Glutamatergic neuron (in vitro differentiated cells): ENCODE measurements around the gene CEP128. TPM values are rescaled to one million over a fixed set of nuclear protein-coding genes. Genes with fewer than 3 reads are reported as not detected.

Source experiments
- DNase-seq: peaks from one replicate; pipeline ENCODE4 v3.0.0; 2022
- H3K27ac Mint-ChIP-seq: one replicate; pipeline ENCODE4 v1.8.0; 2020; ENCODE audit warnings: mild to moderate bottlenecking, mixed read lengths, inconsistent platforms; ENCODE audit not compliant: unreplicated experiment
- H3K27me3 Mint-ChIP-seq: one replicate; pipeline ENCODE4 v1.8.0; 2020; ENCODE audit warnings: mild to moderate bottlenecking, moderate library complexity, mixed read lengths, inconsistent platforms; ENCODE audit not compliant: unreplicated experiment
- H3K36me3 Mint-ChIP-seq: one replicate; pipeline ENCODE4 v1.8.0; 2020; ENCODE audit warnings: mild to moderate bottlenecking, mixed read lengths, inconsistent platforms; ENCODE audit not compliant: unreplicated experiment
- H3K4me1 Mint-ChIP-seq: one replicate; pipeline ENCODE4 v1.8.0; 2020; ENCODE audit warnings: mild to moderate bottlenecking, low read depth, mixed read lengths, inconsistent platforms; ENCODE audit not compliant: unreplicated experiment
- H3K4me3 Mint-ChIP-seq: one replicate; pipeline ENCODE4 v1.8.0; 2020; ENCODE audit warnings: mild to moderate bottlenecking, mixed read lengths, inconsistent platforms; ENCODE audit not compliant: unreplicated experiment
- H3K9me3 Mint-ChIP-seq: one replicate; pipeline ENCODE4 v1.8.0; 2020; ENCODE audit warnings: mild to moderate bottlenecking, moderate library complexity, mixed read lengths, inconsistent platforms; ENCODE audit not compliant: unreplicated experiment
- CTCF ChIP-seq: fragments of 200-600 bp; sonication (generic); IDR thresholded peaks from one replicate; pipeline ENCODE4 v1.5.0; 2021; ENCODE audit not compliant: partially characterized antibody, unreplicated experiment
- total RNA-seq: library from RNA; stranded (reverse); fragmentation: NEBNext Ultra II Directional; extraction: Animal tissue kit (Norgen Biotek cat#: 25700); gene quantifications from one replicate; pipeline ENCODE4 v1.2.1, GENCODE V29; 2021; ENCODE audit not compliant: unreplicated experiment

The CEP128 gene
- total RNA-seq, 1 donor from 2014 or later, result 38.5 TPM

DNA sequence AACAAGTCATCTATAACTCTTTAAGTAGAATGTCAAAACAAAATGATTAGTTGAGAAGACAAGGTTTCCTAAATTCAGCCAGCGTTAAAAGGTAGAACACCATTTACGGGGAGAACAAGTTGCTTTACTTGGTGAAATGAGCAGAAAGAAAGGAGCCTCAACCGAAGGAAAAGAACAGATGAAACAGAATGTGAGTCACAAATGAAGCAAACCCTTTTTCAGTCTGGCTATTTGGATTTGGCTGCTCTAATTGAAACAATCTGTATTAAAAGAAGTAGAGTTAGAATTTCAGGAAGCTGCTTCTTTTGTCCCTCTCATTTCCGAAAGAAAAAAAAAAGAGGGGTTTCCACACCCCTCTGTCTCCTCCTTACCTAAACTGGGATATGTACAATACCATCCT lies 34.6 kb downstream of the CEP128 start:
- Mint-ChIP-seq H3K27ac (no peak overlapping the region), H3K27me3 (no peaks in the 10 kb centered on the region), H3K4me3 (no peak overlapping the region), H3K4me1 (peaks cover 5% of the 10 kb centered on the region), H3K36me3 (no peaks in the 10 kb centered on the region), H3K9me3 (no peaks in the 10 kb centered on the region)
- no peak for DNase-seq
- no peak for TF ChIP-seq CTCF

DNA sequence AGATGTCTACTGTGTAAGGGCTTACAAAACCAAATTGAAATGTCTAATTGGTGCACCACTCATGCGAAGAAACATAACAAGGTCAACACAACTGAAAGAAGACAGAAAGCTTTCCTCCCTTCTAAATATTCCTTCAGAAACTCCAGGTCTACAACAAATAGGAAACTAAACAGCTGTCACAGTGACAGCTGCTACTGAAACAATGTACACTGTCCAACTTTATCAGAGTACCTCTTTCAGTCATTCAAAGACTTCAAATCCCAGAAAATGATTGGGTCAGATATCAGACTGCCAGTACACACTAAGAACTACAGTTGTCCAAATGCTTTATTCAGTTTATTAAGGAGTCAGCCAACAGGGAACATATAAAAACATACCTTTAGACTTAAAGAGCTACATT lies 35.2 kb downstream of the CEP128 start:
- Mint-ChIP-seq H3K9me3 (no peaks in the 10 kb centered on the region), H3K27ac (no peak overlapping the region)

GRCh38 chr14:80902608-80903007 lies 38.9 kb downstream of the CEP128 start:
- H3K4me1 Mint-ChIP-seq, result peaks cover 5% of the 10 kb centered on the region
- H3K27ac Mint-ChIP-seq, result no peak overlapping the region
- no peaks in the 10 kb centered on the region for H3K9me3 Mint-ChIP-seq
- H3K27me3 Mint-ChIP-seq, result no peaks in the 10 kb centered on the region
- no peak for DNase-seq
- H3K36me3 Mint-ChIP-seq, result no peaks in the 10 kb centered on the region
- TF ChIP-seq CTCF, result no peak
- H3K4me3 Mint-ChIP-seq, result no peak overlapping the region

More for the DNA sequence above, 35.2 kb downstream of the CEP128 start:
- no peak for TF ChIP-seq CTCF
- no peaks in the 10 kb centered on the region for H3K36me3 Mint-ChIP-seq
- H3K4me3 Mint-ChIP-seq, result no peak overlapping the region
- H3K27me3 Mint-ChIP-seq, result no peaks in the 10 kb centered on the region
- no peak for DNase-seq
- peaks cover 5% of the 10 kb centered on the region for H3K4me1 Mint-ChIP-seq

DNA sequence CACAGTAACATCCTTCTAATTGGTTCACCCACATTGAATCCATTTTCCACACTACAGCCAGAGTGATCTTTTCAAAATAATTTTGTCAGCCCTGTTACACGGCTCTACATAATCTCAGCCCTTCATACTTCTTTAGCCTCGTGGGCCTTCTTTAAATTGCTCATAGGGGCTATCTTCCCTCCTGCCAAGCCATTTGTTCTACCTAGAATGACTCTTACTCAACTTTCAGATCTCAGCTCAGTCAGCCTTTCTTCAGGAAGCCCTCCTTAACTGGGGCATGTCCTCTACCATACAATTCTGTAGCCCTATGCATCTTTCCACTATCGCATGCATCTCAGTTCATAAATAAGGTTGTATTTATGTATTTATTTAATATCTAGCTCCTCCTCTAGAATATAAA lies 39.7 kb downstream of the CEP128 start:
- no peak overlapping the region for H3K27ac Mint-ChIP-seq
- no peak overlapping the region for H3K4me3 Mint-ChIP-seq
- peaks cover 5% of the 10 kb centered on the region for H3K4me1 Mint-ChIP-seq
- DNase-seq, result no peak
- H3K36me3 Mint-ChIP-seq, result no peaks in the 10 kb centered on the region
- no peak for TF ChIP-seq CTCF
- no peaks in the 10 kb centered on the region for H3K27me3 Mint-ChIP-seq
- no peaks in the 10 kb centered on the region for H3K9me3 Mint-ChIP-seq

GRCh38 chr14:80901260-80901659 lies 40.3 kb downstream of the CEP128 start:
- Mint-ChIP-seq H3K36me3 (no peaks in the 10 kb centered on the region), H3K27ac (no peak overlapping the region), H3K4me1 (peaks cover 2% of the 10 kb centered on the region), H3K9me3 (no peaks in the 10 kb centered on the region), H3K4me3 (no peak overlapping the region), H3K27me3 (no peaks in the 10 kb centered on the region)
- no peak for DNase-seq
- no peak for TF ChIP-seq CTCF
